Testis (tissue), 3 donors: ENCODE results near the gene PAGR1. TPM values are rescaled to one million over a fixed set of nuclear protein-coding genes. Genes with fewer than 3 reads are reported as not detected.
A peak's percentile ranks its signal among the peaks of the same experiment; 100 is the strongest.
"Not testable (repeated sequence)": the region's sequence is repeated elsewhere in the genome, so short reads cannot be mapped to it uniquely, and the experiment has no call there.

Source experiments
- DNase-seq: peaks from one replicate; pipeline ENCODE4 v3.0.0-alpha.2; 2019
- H3K27ac ChIP-seq, 2 donors: fragments of 200-600 bp; sonication (generic); one replicate each; pipeline ENCODE4 v1.5.1; 2019
- H3K27me3 ChIP-seq: fragments of 200-600 bp; sonication (generic); one replicate; pipeline ENCODE4 v1.5.1; 2019
- H3K36me3 ChIP-seq: fragments of 200-600 bp; sonication (generic); one replicate; pipeline ENCODE4 v1.5.1; 2017; ENCODE audit warnings: low read depth; ENCODE audit errors: missing control alignments
- H3K4me1 ChIP-seq: fragments of 200-600 bp; sonication (generic); one replicate; pipeline ENCODE4 v1.5.1; 2019
- H3K4me3 ChIP-seq, 2 donors: fragments of 200-600 bp; sonication (generic); one replicate each; pipeline ENCODE4 v1.5.1; 2017 to 2019
- H3K9me3 ChIP-seq: fragments of 200-600 bp; sonication (generic); one replicate; pipeline ENCODE4 v1.5.1; 2017
- CTCF ChIP-seq, 3 experiments: fragments of 450-650 bp in 2 of 3; fragments of 200-600 bp in 1 of 3; sonication (generic) in 1 of 3; IDR thresholded peaks; one replicate each; pipeline ENCODE4 v1.5.1; 2016 to 2019; ENCODE audit warnings: antibody characterized with exemption in 3 of 3, mild to moderate bottlenecking in 2 of 3, moderate library complexity in 1 of 3
- POLR2A ChIP-seq: fragments of 450-650 bp; IDR thresholded peaks from one replicate; pipeline ENCODE4 v1.6.1; 2017; ENCODE audit warnings: antibody characterized with exemption, mild to moderate bottlenecking, moderate library complexity
- WGBS, 2 donors: methylation state at CpG; one replicate each; pipeline ENCODE4 v1.1.5; 2018; 5-methylcytosine and 5-hydroxymethylcytosine counted together
- intact Hi-C: fragments of 100-400 bp; cut with DNase I; formaldehyde crosslinking; loops from one replicate; pipeline ENCODE4 v1.15.1; 2023; ENCODE audit warnings: low total_unique reads
- polyA plus RNA-seq: library from polyadenylated mRNA; stranded (reverse); fragments of 350-450 nt; fragmentation: Illumina TruSeq; extraction: RNeasy Lipid Tissue Mini Kit (QIAGEN cat#74804); gene quantifications from one replicate; pipeline ENCODE4 v1.2.3, GENCODE V29; 2014; ENCODE audit warnings: low read depth, low replicate concordance; ENCODE audit not compliant: insufficient read depth
- total RNA-seq, 2 donors: library from RNA; depleted of rRNA; stranded (reverse); fragments of >200 nt; gene quantifications; one replicate each; pipeline ENCODE4 v1.2.3, GENCODE V29; 2016

The PAGR1 gene
- total and polyA plus RNA-seq, 3 donors from 2014 or later, result 36.1 to 68.4 (median 53.0) TPM

DNA sequence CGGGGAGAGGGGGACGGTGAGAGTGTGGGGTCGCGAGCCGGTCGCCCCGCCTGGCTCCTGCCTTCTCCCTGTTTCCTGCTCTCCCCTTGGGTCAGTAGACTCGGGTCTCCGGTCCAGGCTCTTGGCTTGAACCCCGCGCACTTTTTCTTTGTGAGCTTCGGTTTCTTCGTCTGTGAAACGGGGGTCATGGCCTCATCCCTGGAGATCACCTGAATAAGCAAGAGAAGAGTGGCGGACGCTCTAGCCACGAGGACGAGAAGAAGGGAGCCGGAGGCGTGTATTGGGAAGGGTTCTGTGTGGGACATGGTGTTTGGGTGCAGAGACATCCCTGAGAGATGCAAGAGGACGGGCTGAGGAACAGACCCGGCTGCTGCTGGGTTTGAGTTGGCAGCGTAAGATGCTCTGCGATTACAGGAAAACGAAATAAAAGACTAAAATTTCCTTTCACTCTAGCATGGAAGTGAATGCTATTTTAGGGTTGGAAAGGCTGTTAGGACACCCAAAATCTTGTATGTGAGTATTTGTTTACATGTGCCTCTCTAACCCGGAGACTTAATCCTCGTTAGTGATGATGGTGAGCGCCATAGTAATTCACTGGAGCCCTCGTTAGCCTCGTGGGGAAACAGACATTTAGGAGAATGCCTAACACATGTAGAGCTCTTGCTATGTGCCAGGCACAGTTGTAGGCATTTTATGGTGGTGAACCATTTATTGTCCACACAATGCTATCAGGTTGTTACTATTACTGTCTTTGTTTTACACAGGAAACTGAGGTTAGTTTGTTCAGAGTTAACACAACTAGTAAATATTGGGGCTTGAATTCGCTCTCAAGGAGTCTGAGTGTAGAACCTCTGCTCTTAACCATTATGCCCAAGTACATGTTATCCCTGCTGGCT is 24.8 kb upstream of the PAGR1 start:
- Histone ChIP-seq H3K4me1 (peaks cover 15% of the 10 kb centered on the region), H3K4me3 (peak overlapping the region; percentile 72 to 75), H3K36me3 (no peaks in the 10 kb centered on the region), H3K27me3 (no peaks in the 10 kb centered on the region), H3K27ac (no peak overlapping the region), H3K9me3 (no peaks in the 10 kb centered on the region)
- intact Hi-C loops, result no loop called here
- 2 to 3% methylated on average over 15 to 31 of the region's 31 CpGs for WGBS, 2 donors
- no peak for DNase-seq
- TF ChIP-seq POLR2A, result no peak
- no peak for TF ChIP-seq CTCF (IDR thresholded peaks at IDR 0.05)

DNA sequence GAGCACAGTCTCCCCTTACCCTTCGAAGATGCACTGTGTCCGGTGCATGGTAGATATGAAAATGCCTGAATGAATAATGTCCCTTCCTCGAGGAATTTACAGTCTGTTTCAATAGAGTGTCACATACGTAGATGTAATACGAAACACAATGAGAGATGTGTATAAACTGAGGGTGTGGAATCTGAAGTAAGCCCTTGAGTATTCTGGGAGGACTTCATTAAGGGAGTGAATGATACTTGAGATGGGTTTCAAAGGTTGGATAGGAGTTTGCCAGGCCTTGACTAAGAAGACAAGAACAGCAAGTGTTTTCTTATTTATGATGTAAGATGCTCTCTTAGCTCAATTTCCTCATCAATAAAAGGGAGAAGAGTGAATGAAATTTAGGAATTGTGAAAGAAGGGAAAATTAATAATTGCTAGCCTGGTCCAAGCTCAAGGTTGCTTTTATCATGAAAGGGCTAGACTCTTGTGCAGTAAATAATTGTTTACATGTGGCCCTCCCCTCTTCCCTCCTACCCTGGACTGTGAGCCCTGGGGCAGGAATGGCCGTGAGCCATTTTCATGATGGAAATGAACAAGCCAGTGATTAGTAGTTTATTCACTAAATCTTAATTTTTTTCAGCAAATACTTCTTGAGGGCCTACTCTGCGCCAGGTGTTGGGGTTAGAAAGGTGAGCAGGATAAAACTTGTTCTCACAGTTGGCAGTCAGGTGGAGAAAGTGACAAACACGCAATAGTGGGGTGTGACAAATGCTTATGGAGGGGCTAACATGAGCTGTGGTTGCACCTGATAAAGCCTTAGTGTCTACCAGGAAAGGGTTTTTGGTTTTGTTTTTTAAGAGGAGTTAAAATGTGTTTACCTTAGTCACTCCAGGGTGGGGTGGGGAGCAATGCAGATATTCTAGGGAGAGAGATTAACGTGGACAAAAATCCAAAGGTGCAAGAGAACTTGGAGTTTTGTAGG is 23.8 kb upstream of the PAGR1 start:
- DNase-seq, result no peak
- H3K9me3 ChIP-seq, result no peaks in the 10 kb centered on the region
- H3K4me3 ChIP-seq, result no peak overlapping the region
- intact Hi-C loops, result no loop called here
- H3K27ac ChIP-seq, result no peak overlapping the region
- no peaks in the 10 kb centered on the region for H3K27me3 ChIP-seq
- no peaks in the 10 kb centered on the region for H3K36me3 ChIP-seq
- WGBS, 2 donors, result 67 to 70% methylated on average over 9 of the region's 9 CpGs
- TF ChIP-seq POLR2A, result no peak
- TF ChIP-seq CTCF (IDR thresholded peaks at IDR 0.05), result no peak
- H3K4me1 ChIP-seq, result peaks cover 15% of the 10 kb centered on the region

DNA sequence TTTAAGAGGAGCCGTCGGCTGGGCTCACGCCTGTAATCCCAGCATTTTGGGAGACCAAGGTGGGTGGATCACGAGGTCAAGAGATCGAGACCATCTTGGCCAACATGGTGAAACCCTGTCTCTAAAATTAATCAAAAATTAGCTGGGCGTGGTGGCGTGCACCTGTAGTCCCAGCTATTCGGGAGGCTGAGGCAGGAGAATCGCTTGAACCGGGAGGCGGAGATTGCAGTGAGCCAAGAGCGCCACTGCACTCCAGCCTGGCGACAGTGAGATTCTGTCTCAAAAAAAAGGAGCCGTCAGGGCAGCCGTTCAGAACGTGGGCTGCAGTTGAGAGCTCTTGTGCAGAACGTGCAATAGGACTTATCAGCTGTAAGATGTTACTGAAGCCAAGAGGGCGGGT is 22.8 kb upstream of the PAGR1 start:
- DNase-seq, H3K27ac ChIP-seq, intact Hi-C loops, H3K27me3 ChIP-seq, H3K36me3 ChIP-seq, H3K9me3 ChIP-seq, H3K4me3 ChIP-seq: not testable (repeated sequence)
- peaks cover 15% of the 10 kb centered on the region for H3K4me1 ChIP-seq
- 81 to 85% methylated on average over 9 to 18 of the region's 18 CpGs for WGBS, 2 donors

- Histone ChIP-seq H3K4me3 (no peak overlapping the region), H3K36me3 (no peaks in the 10 kb centered on the region), H3K27ac (no peak overlapping the region), H3K4me1 (peaks cover 15% of the 10 kb centered on the region), H3K9me3 (no peaks in the 10 kb centered on the region), H3K27me3 (no peaks in the 10 kb centered on the region)
- no peak for TF ChIP-seq POLR2A
- no peak for TF ChIP-seq CTCF (IDR thresholded peaks at IDR 0.05)
- DNase-seq, result no peak
- 96 to 99% methylated on average over 3 of the region's 3 CpGs for WGBS, 2 donors
- intact Hi-C loops, result no loop called here
Observed at GRCh38 chr16:29794231-29794710, 21.7 kb upstream of the PAGR1 start.

- WGBS, 2 donors, result 85 to 94% methylated on average over 4 to 8 of the region's 8 CpGs
- no peak overlapping the region for H3K27ac ChIP-seq
Observed at GRCh38 chr16:29802416-29802935, 13.5 kb upstream of the PAGR1 start.

More at GRCh38 chr16:29802416-29802935, 13.5 kb upstream of the PAGR1 start:
- Histone ChIP-seq H3K36me3 (no peaks in the 10 kb centered on the region), H3K4me1 (peaks cover 12% of the 10 kb centered on the region), H3K4me3 (no peak overlapping the region), H3K27me3 (no peaks in the 10 kb centered on the region), H3K9me3 (no peaks in the 10 kb centered on the region)
- intact Hi-C loops, result no loop called here
- DNase-seq, result no peak
- no peak for TF ChIP-seq CTCF (IDR thresholded peaks at IDR 0.05)
- no peak for TF ChIP-seq POLR2A
